Astrocyte (in vitro differentiated cells and primary cell): Measurements from ENCODE around the gene VPS13C. TPM values are rescaled to one million over a fixed set of nuclear protein-coding genes. Genes with fewer than 3 reads are reported as not detected.

Experiments used
- DNase-seq: peaks from one replicate; pipeline ENCODE4 v3.0.0-alpha.2; 2010; ENCODE audit warnings: low read depth
- FAIRE-seq: peaks from 2 replicates; lab custom pipeline; 2011; peaks lifted over from hg19 to GRCh38; lab: Jason Lieb, UNC
- H2AFZ ChIP-seq: 2 replicates; pipeline ENCODE4 v1.6.0; 2012; ENCODE audit warnings: low read depth, low read length, inconsistent platforms
- H3K27ac ChIP-seq: 2 replicates; pipeline ENCODE4 v1.5.1; 2011; ENCODE audit warnings: low read depth, low read length, inconsistent platforms
- H3K27me3 ChIP-seq: 2 replicates; pipeline ENCODE4 v1.6.0; 2011; ENCODE audit warnings: low read length, inconsistent platforms; ENCODE audit not compliant: insufficient read depth
- H3K36me3 ChIP-seq: 2 replicates; pipeline ENCODE4 v1.5.1; 2011; ENCODE audit warnings: low read length, inconsistent platforms; ENCODE audit not compliant: insufficient read depth
- H3K4me1 ChIP-seq: 2 replicates; pipeline ENCODE4 v1.5.1; 2011; ENCODE audit warnings: low read length, inconsistent platforms; ENCODE audit not compliant: insufficient read depth
- H3K4me2 ChIP-seq: 2 replicates; pipeline ENCODE4 v1.6.0; 2012; ENCODE audit warnings: low read length, inconsistent platforms
- H3K4me3 ChIP-seq: 2 replicates; pipeline ENCODE4 v1.5.1; 2011; ENCODE audit warnings: low read depth, mild to moderate bottlenecking, low read length, inconsistent platforms; ENCODE audit not compliant: insufficient read depth
- H3K79me2 ChIP-seq: 2 replicates; pipeline ENCODE4 v1.6.0; 2012; ENCODE audit warnings: mild to moderate bottlenecking, low read length, inconsistent platforms; ENCODE audit not compliant: insufficient read depth
- H3K9ac ChIP-seq: 2 replicates; pipeline ENCODE4 v1.6.0; 2012; ENCODE audit warnings: mild to moderate bottlenecking, low read length, inconsistent platforms
- H3K9me3 ChIP-seq: 2 replicates; pipeline ENCODE4 v1.5.1; 2012; ENCODE audit warnings: low read depth, mild to moderate bottlenecking, low read length, inconsistent platforms; ENCODE audit not compliant: insufficient read depth
- H4K20me1 ChIP-seq: 2 replicates; pipeline ENCODE4 v1.6.0; 2012; ENCODE audit warnings: low read length, inconsistent platforms; ENCODE audit not compliant: insufficient read depth
- H3K27ac Mint-ChIP-seq: one replicate; pipeline ENCODE4 v1.8.0; 2021; ENCODE audit warnings: mild to moderate bottlenecking, mixed read lengths; ENCODE audit not compliant: unreplicated experiment
- H3K27me3 Mint-ChIP-seq: one replicate; pipeline ENCODE4 v1.8.0; 2021; ENCODE audit warnings: low read depth, mixed read lengths; ENCODE audit not compliant: unreplicated experiment
- H3K36me3 Mint-ChIP-seq: one replicate; pipeline ENCODE4 v1.8.0; 2021; ENCODE audit warnings: low read depth, mixed read lengths; ENCODE audit not compliant: unreplicated experiment
- H3K4me1 Mint-ChIP-seq: one replicate; pipeline ENCODE4 v1.8.0; 2021; ENCODE audit warnings: low read depth, mixed read lengths; ENCODE audit not compliant: unreplicated experiment
- H3K4me3 Mint-ChIP-seq: one replicate; pipeline ENCODE4 v1.8.0; 2021; ENCODE audit warnings: mild to moderate bottlenecking, moderate library complexity, mixed read lengths; ENCODE audit not compliant: unreplicated experiment
- H3K9me3 Mint-ChIP-seq: one replicate; pipeline ENCODE4 v1.8.0; 2021; ENCODE audit warnings: mild to moderate bottlenecking, mixed read lengths; ENCODE audit not compliant: unreplicated experiment
- EZH2 ChIP-seq: IDR thresholded peaks from 2 replicates; pipeline ENCODE4 v1.6.1; 2012; ENCODE audit warnings: mild to moderate bottlenecking, low read length, inconsistent platforms; ENCODE audit not compliant: insufficient read depth
- total RNA-seq: library from RNA; stranded (reverse); gene quantifications from 2 replicates; pipeline ENCODE4 v1.2.1, GENCODE V29; 2021
- TF ChIP-seq, protein P1 (sequence below): IDR thresholded peaks from 2 replicates; pipeline ENCODE4 v1.5.1; 2011; ENCODE audit warnings: low read depth, mild to moderate bottlenecking, inconsistent platforms, low read length, moderate library complexity; ENCODE audit not compliant: insufficient read depth

Gene VPS13C
- total RNA-seq, 1 donor from 2014 or later = 35.4 TPM

DNA sequence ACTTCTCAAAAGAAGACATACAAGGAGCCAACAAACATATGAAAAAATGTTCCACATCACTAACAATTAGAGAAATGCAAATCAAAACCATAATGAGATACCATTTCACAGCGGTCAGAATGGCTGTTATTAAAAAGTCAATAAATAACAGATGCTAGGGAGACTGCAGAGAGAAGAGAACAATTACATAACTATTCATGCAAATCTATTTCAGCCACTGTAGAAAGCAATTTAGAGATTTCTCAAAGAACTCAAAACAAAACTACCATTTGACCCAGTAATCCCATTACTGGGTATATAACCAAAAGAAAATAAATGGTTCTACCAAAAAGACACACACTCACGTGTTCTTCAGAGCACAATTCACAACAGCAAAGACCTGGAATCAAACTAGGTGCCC lies 116.3 kb downstream of the VPS13C start:
- Histone ChIP-seq H3K4me3 (no peak overlapping the region), H3K9ac (no peak overlapping the region), H3K9me3 (no peaks in the 10 kb centered on the region), H3K4me1 (no peaks in the 10 kb centered on the region), H3K4me2 (no peak overlapping the region), H3K36me3 (peaks cover 7% of the 10 kb centered on the region), H4K20me1 (no peaks in the 10 kb centered on the region), H3K79me2 (no peaks in the 10 kb centered on the region), H3K27ac (no peak overlapping the region), H3K27me3 (no peaks in the 10 kb centered on the region), H2AFZ (no peak overlapping the region)
- Mint-ChIP-seq H3K4me3 (no peak overlapping the region), H3K36me3 (peaks cover 20% of the 10 kb centered on the region), H3K9me3 (peaks cover 8% of the 10 kb centered on the region), H3K27ac (no peak overlapping the region), H3K27me3 (no peaks in the 10 kb centered on the region), H3K4me1 (peaks cover 3% of the 10 kb centered on the region)
- no peak for FAIRE-seq
- DNase-seq = no peak
- TF ChIP-seq EZH2 = no peak
- TF ChIP-seq, protein P1, sequence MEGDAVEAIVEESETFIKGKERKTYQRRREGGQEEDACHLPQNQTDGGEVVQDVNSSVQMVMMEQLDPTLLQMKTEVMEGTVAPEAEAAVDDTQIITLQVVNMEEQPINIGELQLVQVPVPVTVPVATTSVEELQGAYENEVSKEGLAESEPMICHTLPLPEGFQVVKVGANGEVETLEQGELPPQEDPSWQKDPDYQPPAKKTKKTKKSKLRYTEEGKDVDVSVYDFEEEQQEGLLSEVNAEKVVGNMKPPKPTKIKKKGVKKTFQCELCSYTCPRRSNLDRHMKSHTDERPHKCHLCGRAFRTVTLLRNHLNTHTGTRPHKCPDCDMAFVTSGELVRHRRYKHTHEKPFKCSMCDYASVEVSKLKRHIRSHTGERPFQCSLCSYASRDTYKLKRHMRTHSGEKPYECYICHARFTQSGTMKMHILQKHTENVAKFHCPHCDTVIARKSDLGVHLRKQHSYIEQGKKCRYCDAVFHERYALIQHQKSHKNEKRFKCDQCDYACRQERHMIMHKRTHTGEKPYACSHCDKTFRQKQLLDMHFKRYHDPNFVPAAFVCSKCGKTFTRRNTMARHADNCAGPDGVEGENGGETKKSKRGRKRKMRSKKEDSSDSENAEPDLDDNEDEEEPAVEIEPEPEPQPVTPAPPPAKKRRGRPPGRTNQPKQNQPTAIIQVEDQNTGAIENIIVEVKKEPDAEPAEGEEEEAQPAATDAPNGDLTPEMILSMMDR = no peak

DNA sequence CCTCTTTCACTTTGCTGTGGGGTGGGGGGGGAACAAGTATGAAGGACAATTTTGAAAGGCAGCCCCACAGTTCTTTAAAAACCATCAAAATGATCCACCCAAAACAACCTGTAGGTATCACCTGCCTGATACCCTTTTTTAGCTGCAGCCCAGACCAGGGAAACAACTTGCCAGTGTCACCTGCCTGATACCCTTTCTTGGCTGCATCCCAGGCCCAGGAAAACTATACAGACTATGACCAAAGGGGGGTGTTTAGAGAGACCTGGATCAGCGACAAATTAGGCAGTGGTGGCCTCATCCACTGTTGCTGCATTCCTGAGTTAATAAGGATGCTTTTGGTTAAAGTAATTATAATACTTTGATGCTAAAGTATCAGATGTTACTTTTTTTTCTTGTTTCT lies 122.0 kb downstream of the VPS13C start:
- Histone ChIP-seq H3K36me3 (peaks cover 7% of the 10 kb centered on the region), H3K79me2 (no peaks in the 10 kb centered on the region), H3K4me3 (no peak overlapping the region), H4K20me1 (no peaks in the 10 kb centered on the region), H2AFZ (no peak overlapping the region), H3K27ac (no peak overlapping the region), H3K9me3 (no peaks in the 10 kb centered on the region), H3K9ac (no peak overlapping the region), H3K4me2 (no peak overlapping the region), H3K27me3 (no peaks in the 10 kb centered on the region), H3K4me1 (no peaks in the 10 kb centered on the region)
- H3K4me3 Mint-ChIP-seq = no peak overlapping the region
- no peak overlapping the region for H3K27ac Mint-ChIP-seq
- TF ChIP-seq, protein P1 = no peak
- TF ChIP-seq EZH2 = no peak
- H3K9me3 Mint-ChIP-seq = no peaks in the 10 kb centered on the region
- peaks cover 7% of the 10 kb centered on the region for H3K36me3 Mint-ChIP-seq
- H3K4me1 Mint-ChIP-seq = no peaks in the 10 kb centered on the region
- DNase-seq (no peak), FAIRE-seq (no peak)
- H3K27me3 Mint-ChIP-seq = no peaks in the 10 kb centered on the region

DNA sequence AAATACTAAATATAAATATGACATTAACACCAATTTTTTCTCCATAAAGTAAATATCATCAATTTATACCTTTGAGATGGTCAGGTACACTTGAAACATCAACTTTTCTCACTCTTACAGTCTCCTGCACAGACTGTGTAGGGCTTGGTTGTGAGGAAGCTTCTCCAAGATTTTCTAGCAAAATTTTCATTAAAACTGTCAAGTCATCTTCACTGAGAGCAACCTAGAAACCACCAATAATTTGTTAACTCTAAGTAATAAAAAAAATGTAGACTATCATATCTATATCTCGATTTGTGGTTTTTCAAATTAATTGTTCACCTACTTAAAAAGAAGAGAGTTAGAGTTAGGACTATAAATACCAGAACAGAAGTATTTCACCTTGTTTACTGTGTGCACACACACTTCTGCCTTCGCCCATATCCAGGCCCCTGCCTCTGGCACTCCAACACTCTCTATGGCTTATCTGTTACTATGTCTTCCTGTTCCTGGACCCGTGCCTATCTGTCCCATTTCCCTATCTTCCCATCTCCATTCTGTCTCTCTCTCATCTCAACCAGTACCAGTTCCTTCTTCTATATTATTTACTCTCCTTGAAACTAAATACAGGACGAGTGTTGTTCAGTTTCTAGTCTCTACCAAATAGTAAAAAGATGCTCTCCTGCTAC lies 123.6 kb downstream of the VPS13C start:
- Mint-ChIP-seq H3K9me3 (no peaks in the 10 kb centered on the region), H3K4me3 (no peak overlapping the region), H3K36me3 (peaks cover 2% of the 10 kb centered on the region), H3K27ac (no peak overlapping the region), H3K4me1 (no peaks in the 10 kb centered on the region), H3K27me3 (no peaks in the 10 kb centered on the region)
- Histone ChIP-seq H3K27ac (no peak overlapping the region), H3K4me2 (no peak overlapping the region), H3K4me1 (no peaks in the 10 kb centered on the region), H3K9me3 (no peaks in the 10 kb centered on the region), H3K36me3 (peaks cover 5% of the 10 kb centered on the region), H3K27me3 (no peaks in the 10 kb centered on the region), H3K4me3 (no peak overlapping the region), H3K79me2 (no peaks in the 10 kb centered on the region), H2AFZ (no peak overlapping the region), H4K20me1 (no peaks in the 10 kb centered on the region), H3K9ac (no peak overlapping the region)
- no peak for DNase-seq
- no peak for TF ChIP-seq EZH2
- FAIRE-seq = peak; percentile 55
